SK-N-SH (cell line): Measurements from ENCODE around the gene ZNF557.

Source experiments
- CTCF ChIP-seq: fragments of 200-600 bp; sonication (generic); IDR thresholded peaks from 2 replicates; pipeline ENCODE4 v1.6.1; 2017; ENCODE audit warnings: antibody characterized with exemption, mild to moderate bottlenecking, moderate library complexity
- EP300 ChIP-seq, 2 experiments: IDR thresholded peaks; 2 replicates each; pipeline versions ENCODE4 v1.4.0 to v1.6.1; 2012; ENCODE audit warnings: borderline replicate concordance in 1 of 2, low read depth in 1 of 2, low read length in 1 of 2
- EZH2phosphoT487 ChIP-seq: fragments of 200-600 bp; sonication (generic); IDR thresholded peaks from 2 replicates; pipeline ENCODE4 v1.6.1; 2017; ENCODE audit warnings: low read depth, mixed run types, mild to moderate bottlenecking, antibody characterized with exemption, moderate library complexity, borderline replicate concordance
- GATA2 ChIP-seq: sonication (generic); formaldehyde crosslinking; IDR thresholded peaks from 2 replicates; pipeline ENCODE4 v1.5.0; 2020; ENCODE audit warnings: mild to moderate bottlenecking, missing genetic modification reagents
- MAX ChIP-seq: IDR thresholded peaks from 2 replicates; pipeline ENCODE4 v1.4.0; 2012; ENCODE audit warnings: low read depth
- NFIC ChIP-seq: IDR thresholded peaks from 2 replicates; pipeline ENCODE4 v1.4.0; 2012; ENCODE audit warnings: borderline replicate concordance
- NRF1 ChIP-seq: IDR thresholded peaks from 2 replicates; pipeline ENCODE4 v1.6.1; 2012; ENCODE audit warnings: low read depth, mild to moderate bottlenecking, low read length
- TAF1 ChIP-seq: IDR thresholded peaks from 2 replicates; pipeline ENCODE4 v1.6.1; 2012; ENCODE audit warnings: low read depth, mild to moderate bottlenecking, low read length, moderate library complexity, borderline replicate concordance
- USF1 ChIP-seq: IDR thresholded peaks from 2 replicates; pipeline ENCODE4 v1.4.0; 2012; ENCODE audit warnings: low read depth, borderline replicate concordance

- TF ChIP-seq EZH2phosphoT487 (no peak), CTCF (no peak), TAF1 (no peak), GATA2 (no peak), EP300 (IDR thresholded peaks at IDR 0.05; ENCODE audit: borderline replicate concordance in 1 of 2, low read depth in 1 of 2, low read length in 1 of 2) (no peak), NFIC (no peak), USF1 (no peak), MAX (no peak), NRF1 (no peak)
These were observed 50.1 kb downstream of the ZNF557 start for GRCh38 chr19:7119582-7119981.
